Ovary (tissue), 9 donors: Measurements from ENCODE around the gene PHC2. TPM values are rescaled to one million over a fixed set of nuclear protein-coding genes. Genes with fewer than 3 reads are reported as not detected.
A peak's percentile ranks its signal among the peaks of the same experiment; 100 is the strongest.

Experiments
- DNase-seq, 5 donors: peaks; one replicate each; pipeline ENCODE4 v3.0.0-alpha.2; 2019 to 2020
- H3K27ac ChIP-seq, 2 donors: fragments of 200-600 bp; one replicate each; pipeline versions ENCODE4 v1.5.1 to v1.8.0; 2019 to 2022
- H3K27me3 ChIP-seq: fragments of 200-600 bp; one replicate; pipeline ENCODE4 v1.8.0; 2022
- H3K36me3 ChIP-seq: fragments of 200-600 bp; sonication (generic); one replicate; pipeline ENCODE4 v1.5.1; 2019
- H3K4me1 ChIP-seq: one replicate; pipeline ENCODE4 v1.8.1; 2013; ENCODE audit warnings: mild to moderate bottlenecking, moderate library complexity; ENCODE audit not compliant: insufficient read depth
- H3K4me3 ChIP-seq: fragments of 200-600 bp; sonication (generic); one replicate; pipeline ENCODE4 v1.5.1; 2017
- H3K9me3 ChIP-seq, 2 donors: fragments of 200-600 bp in 1 of 2; sonication (generic) in 1 of 2; one replicate each; pipeline versions ENCODE4 v1.5.1 to v1.8.1; 2013 to 2019; ENCODE audit warnings: mild to moderate bottlenecking in 1 of 2, moderate library complexity in 1 of 2
- EP300 ChIP-seq: sonication (generic); formaldehyde crosslinking; IDR thresholded peaks from one replicate; pipeline ENCODE4 v1.6.1; 2017; ENCODE audit warnings: antibody characterized with exemption
- POLR2A ChIP-seq: fragments of 450-650 bp; IDR thresholded peaks from one replicate; pipeline ENCODE4 v1.6.1; 2017; ENCODE audit warnings: antibody characterized with exemption, mild to moderate bottlenecking, moderate library complexity
- WGBS, 3 donors: extraction: QIAGEN DNeasy Blood & Tissue Kit in 1 of 3; methylation state at CpG; one replicate each; pipeline versions ENCODE4 v1.1.5 to v1.1.7; 2013 to 2017; 5-methylcytosine and 5-hydroxymethylcytosine counted together
- intact Hi-C, 4 donors: fragments of 100-400 bp; cut with DNase I; formaldehyde crosslinking; loops; one replicate each; pipeline versions ENCODE4 v1.11.0 to v1.15.1; 2022 to 2023
- polyA plus RNA-seq, 2 donors: library from polyadenylated mRNA; stranded (reverse); fragments of 200-250 nt in 1 of 2; fragments of 350-450 nt in 1 of 2; fragmentation: Illumina TruSeq in 1 of 2; extraction: RNeasy Lipid Tissue Mini Kit (QIAGEN cat#74804) in 1 of 2; gene quantifications; one replicate each; pipeline ENCODE4 v1.2.3, GENCODE V29; 2013 to 2014
- total RNA-seq, 7 donors: library from RNA; depleted of rRNA in 2 of 7; stranded (reverse); fragments of >200 nt in 2 of 7; fragmentation: NEBNext Ultra II Directional in 3 of 7; extraction: Animal tissue kit (Norgen Biotek cat#: 25700) in 3 of 7; gene quantifications; one replicate each; pipeline versions ENCODE4 v1.1.0 to v1.2.4, GENCODE V29; 2016 to 2023
- TF ChIP-seq, protein P1 (sequence below), 3 donors: fragments of 450-650 bp in 2 of 3; fragments of 200-600 bp in 1 of 3; IDR thresholded peaks; one replicate each; pipeline versions ENCODE4 v1.5.1 to v1.8.0; 2016 to 2022; ENCODE audit warnings: antibody characterized with exemption in 3 of 3, mild to moderate bottlenecking in 1 of 3
- donor health status: DM: no; HTN: no; CAD: no; lungs with moderate emphysema.
- donor health status: DM: no; HTN: no; CAD: no.
- donor health status: Bipolar disorder and iron deficiency.
- donor health status: DM: yes; HTN: yes; CAD: no.
- donor health status: DM: no; HTN: no; CAD: no.
- donor health status: DM: yes; HTN: yes; CAD: no.

The PHC2 gene
- total and polyA plus RNA-seq, 9 donors = 52.3 to 101 (median 85.5) TPM

DNA sequence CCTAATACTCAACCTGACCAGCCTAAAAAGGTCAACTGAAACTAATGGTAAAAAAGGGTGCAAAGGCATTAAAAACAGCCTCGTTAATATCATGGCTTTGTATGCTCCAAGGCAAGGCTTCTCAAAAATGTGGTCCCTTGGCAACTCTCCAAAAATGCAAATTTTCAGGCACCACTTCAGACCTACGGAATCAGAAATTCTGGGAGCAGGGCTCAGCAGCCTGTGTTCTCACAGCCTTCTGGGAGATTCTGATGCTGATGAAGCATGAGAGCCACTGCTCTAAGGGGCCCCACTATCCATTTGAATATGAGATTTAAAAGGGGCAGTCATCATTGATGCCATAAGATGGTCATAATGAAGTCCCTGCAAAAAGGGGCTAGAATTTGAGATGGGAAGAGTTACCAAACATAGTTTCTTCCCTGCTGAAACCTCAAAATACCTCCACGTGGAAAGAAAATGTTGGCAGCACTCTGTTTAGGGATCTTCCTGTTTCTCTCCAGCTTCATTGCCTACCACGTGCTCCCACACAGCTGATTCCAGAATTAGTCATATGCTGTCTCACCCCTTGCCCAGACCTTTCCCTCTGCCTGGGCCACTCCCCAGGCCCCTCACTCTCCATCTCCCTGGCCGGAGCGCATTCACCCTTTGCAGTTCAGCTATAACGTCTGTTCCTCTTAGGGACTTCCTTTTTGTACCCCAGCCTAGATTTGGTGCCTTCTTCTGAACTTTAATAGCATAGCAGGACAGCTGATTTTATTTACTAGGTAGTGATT lies 46.7 kb downstream of the PHC2 start:
- intact Hi-C loops = loop anchor here in 1 of 4 donors (10.0 kb wide), 1 partner anchor 81 kb away; no protein-coding TSS in a partner anchor
- WGBS, 3 donors = 24 to 32% (median 28%) methylated on average over 7 of the region's 7 CpGs
- Histone ChIP-seq H3K4me1 (peaks cover 10% of the 10 kb centered on the region), H3K9me3 (no peaks in the 10 kb centered on the region), H3K27ac (no peak overlapping the region), H3K27me3 (no peaks in the 10 kb centered on the region), H3K36me3 (no peaks in the 10 kb centered on the region), H3K4me3 (no peak overlapping the region)
- DNase-seq = peak in 2 of 5 donors; percentile 44 to 45
- no peak for TF ChIP-seq POLR2A
- TF ChIP-seq, protein P1, sequence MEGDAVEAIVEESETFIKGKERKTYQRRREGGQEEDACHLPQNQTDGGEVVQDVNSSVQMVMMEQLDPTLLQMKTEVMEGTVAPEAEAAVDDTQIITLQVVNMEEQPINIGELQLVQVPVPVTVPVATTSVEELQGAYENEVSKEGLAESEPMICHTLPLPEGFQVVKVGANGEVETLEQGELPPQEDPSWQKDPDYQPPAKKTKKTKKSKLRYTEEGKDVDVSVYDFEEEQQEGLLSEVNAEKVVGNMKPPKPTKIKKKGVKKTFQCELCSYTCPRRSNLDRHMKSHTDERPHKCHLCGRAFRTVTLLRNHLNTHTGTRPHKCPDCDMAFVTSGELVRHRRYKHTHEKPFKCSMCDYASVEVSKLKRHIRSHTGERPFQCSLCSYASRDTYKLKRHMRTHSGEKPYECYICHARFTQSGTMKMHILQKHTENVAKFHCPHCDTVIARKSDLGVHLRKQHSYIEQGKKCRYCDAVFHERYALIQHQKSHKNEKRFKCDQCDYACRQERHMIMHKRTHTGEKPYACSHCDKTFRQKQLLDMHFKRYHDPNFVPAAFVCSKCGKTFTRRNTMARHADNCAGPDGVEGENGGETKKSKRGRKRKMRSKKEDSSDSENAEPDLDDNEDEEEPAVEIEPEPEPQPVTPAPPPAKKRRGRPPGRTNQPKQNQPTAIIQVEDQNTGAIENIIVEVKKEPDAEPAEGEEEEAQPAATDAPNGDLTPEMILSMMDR (IDR thresholded peaks at IDR 0.05) = no peak
- no peak for TF ChIP-seq EP300

- no peaks in the 10 kb centered on the region for H3K27me3 ChIP-seq
- 65 to 86% (median 82%) methylated on average over 4 of the region's 4 CpGs for WGBS, 3 donors
- intact Hi-C loops = loop anchor here in 1 of 4 donors (10.0 kb wide), 1 partner anchor 81 kb away; no protein-coding TSS in a partner anchor
- H3K36me3 ChIP-seq = no peaks in the 10 kb centered on the region
- no peak for DNase-seq
- no peaks in the 10 kb centered on the region for H3K9me3 ChIP-seq
- TF ChIP-seq, protein P1 (IDR thresholded peaks at IDR 0.05) = no peak
- TF ChIP-seq EP300 = no peak
- TF ChIP-seq POLR2A = no peak
- H3K4me1 ChIP-seq = peaks cover 7% of the 10 kb centered on the region
- no peak overlapping the region for H3K4me3 ChIP-seq
- H3K27ac ChIP-seq = no peak overlapping the region
Measured at GRCh38 chr1:33383489-33383888, 47.4 kb downstream of the PHC2 start.

DNA sequence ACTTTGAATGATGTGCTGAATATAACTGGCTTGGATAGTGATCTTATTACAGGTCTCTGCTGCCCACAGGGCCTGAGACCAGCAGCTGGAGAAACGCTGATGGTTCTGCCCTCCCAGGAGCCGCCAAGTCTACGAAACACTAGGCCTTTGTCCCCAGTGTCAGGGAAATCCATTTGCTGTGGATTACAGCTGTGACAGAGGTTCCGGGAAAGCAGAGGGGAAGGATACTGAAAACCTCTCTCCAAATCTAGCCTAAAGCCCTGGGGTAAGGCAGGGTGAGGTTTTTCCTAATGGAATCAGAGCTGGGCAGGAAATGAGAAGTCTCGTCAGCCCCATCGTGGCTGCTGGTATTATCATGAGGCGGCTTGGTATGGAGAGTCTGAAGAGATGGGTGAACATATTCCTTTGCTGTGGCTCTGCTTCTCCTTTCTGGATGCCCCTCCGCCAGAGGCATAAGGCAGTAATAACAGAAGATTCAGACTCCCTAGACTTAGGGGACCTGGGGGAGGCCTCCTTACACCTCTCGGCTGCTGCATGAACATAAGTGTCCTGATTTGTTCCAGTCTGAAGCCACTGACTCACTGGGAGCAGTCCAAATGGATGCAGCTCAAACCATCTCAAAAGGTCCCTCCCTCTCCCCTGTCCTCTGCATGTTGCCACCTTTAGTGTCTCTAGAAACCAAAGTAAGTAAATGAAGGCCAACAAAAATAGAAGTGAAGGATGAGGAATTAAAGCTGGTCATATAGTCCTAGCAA lies 48.1 kb downstream of the PHC2 start:
- no peak overlapping the region for H3K27ac ChIP-seq
- H3K9me3 ChIP-seq = no peaks in the 10 kb centered on the region
- WGBS, 3 donors = 88 to 89% (median 88%) methylated on average over 9 of the region's 9 CpGs
- peaks cover 7% of the 10 kb centered on the region for H3K4me1 ChIP-seq
- intact Hi-C loops = loop anchor here in 1 of 4 donors (10.0 kb wide), 1 partner anchor 82 kb away; no protein-coding TSS in a partner anchor
- H3K4me3 ChIP-seq = no peak overlapping the region
- no peaks in the 10 kb centered on the region for H3K36me3 ChIP-seq
- H3K27me3 ChIP-seq = no peaks in the 10 kb centered on the region
- TF ChIP-seq, protein P1 (IDR thresholded peaks at IDR 0.05) = no peak
- no peak for TF ChIP-seq POLR2A
- no peak for TF ChIP-seq EP300
- DNase-seq = no peak

DNA sequence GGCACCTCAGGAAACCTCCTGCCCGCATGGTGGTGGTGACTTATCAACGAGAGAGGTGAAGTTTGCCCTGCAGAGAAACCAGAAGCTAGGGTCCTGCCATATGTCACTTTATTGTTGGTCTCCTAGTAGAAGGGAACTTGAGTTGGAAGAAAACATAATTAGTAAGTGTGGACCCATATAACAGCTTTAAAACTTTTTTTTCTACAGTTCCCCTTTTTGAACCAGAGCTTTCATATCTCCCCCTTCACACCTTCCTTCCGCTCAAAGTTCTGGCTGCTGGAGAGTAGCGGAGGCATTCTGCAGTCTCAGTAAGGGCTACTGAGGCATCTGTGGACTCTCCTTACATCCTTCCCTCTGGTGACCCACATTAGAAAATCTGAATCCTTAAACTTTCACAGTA lies 48.9 kb downstream of the PHC2 start:
- intact Hi-C loops = loop anchor here in 1 of 4 donors (10.0 kb wide), 1 partner anchor 83 kb away; no protein-coding TSS in a partner anchor
- no peak for DNase-seq

More for the DNA sequence above, 48.9 kb downstream of the PHC2 start:
- TF ChIP-seq, protein P1 (IDR thresholded peaks at IDR 0.05) = no peak
- TF ChIP-seq EP300 (no peak), POLR2A (no peak)
- H3K4me1 ChIP-seq = peaks cover 7% of the 10 kb centered on the region
- H3K4me3 ChIP-seq = no peak overlapping the region
- H3K9me3 ChIP-seq = no peaks in the 10 kb centered on the region
- H3K27me3 ChIP-seq = no peaks in the 10 kb centered on the region
- 92 to 95% (median 94%) methylated on average over 4 of the region's 4 CpGs for WGBS, 3 donors
- H3K36me3 ChIP-seq = no peaks in the 10 kb centered on the region
- no peak overlapping the region for H3K27ac ChIP-seq
